ENCODE data around the gene PCBD2.

PCBD2 gene

GRCh38 chr5:134891473-134891872, 13.5 kb upstream of the PCBD2 start:
- no peak for TF ChIP-seq CTCF (IDR thresholded peaks at IDR 0.05; ENCODE audit: borderline replicate concordance, insufficient read depth, low read depth, low read length)
- H3K4me3 ChIP-seq (ENCODE audit: low read depth, low read length): no peak overlapping the region

GRCh38 chr5:134892282-134892681, 12.6 kb upstream of the PCBD2 start:
- no peak for TF ChIP-seq CTCF (IDR thresholded peaks at IDR 0.05; ENCODE audit: borderline replicate concordance, insufficient read depth, low read depth, low read length)
- no peak overlapping the region for H3K4me3 ChIP-seq (ENCODE audit: low read depth, low read length)

GRCh38 chr5:134892926-134893325, 12.0 kb upstream of the PCBD2 start:
- H3K4me3 ChIP-seq (ENCODE audit: low read depth, low read length): no peak overlapping the region
- TF ChIP-seq CTCF (IDR thresholded peaks at IDR 0.05; ENCODE audit: borderline replicate concordance, insufficient read depth, low read depth, low read length): no peak

GRCh38 chr5:134893748-134894505, 11.0 kb upstream of the PCBD2 start:
- no peak overlapping the region for H3K4me3 ChIP-seq (ENCODE audit: low read depth, low read length)
- TF ChIP-seq CTCF (IDR thresholded peaks at IDR 0.05; ENCODE audit: borderline replicate concordance, insufficient read depth, low read depth, low read length): no peak

GRCh38 chr5:134902071-134902801, 2.7 kb upstream of the PCBD2 start:
- no peak overlapping the region for H3K4me3 ChIP-seq (ENCODE audit: low read depth, low read length)
- TF ChIP-seq CTCF (IDR thresholded peaks at IDR 0.05; ENCODE audit: borderline replicate concordance, insufficient read depth, low read depth, low read length): no peak

GRCh38 chr5:134905246-134905996, 490 bp downstream of the PCBD2 start:
- peak overlapping the region; percentile 92 for H3K4me3 ChIP-seq (ENCODE audit: low read depth, low read length)

More at GRCh38 chr5:134905246-134905996, 490 bp downstream of the PCBD2 start:
- peak; percentile 39 for TF ChIP-seq CTCF (IDR thresholded peaks at IDR 0.05; ENCODE audit: borderline replicate concordance, insufficient read depth, low read depth, low read length)

Measured in GM12875 (cell line).